A549 (cell line): ENCODE data around the gene THAP7.

Source experiments
- BHLHE40 ChIP-seq: IDR thresholded peaks from 2 replicates; pipeline ENCODE4 v1.6.1; 2012; ENCODE audit warnings: low read depth, low read length, inconsistent platforms
- CEBPB ChIP-seq, 2 experiments: fragments of >200 bp in 1 of 2; sonication (Bioruptor Twin) in 1 of 2; formaldehyde crosslinking in 1 of 2; IDR thresholded peaks; 2 replicates each; pipeline ENCODE4 v1.6.1; 2012 to 2016
- CHD4 ChIP-seq: fragments of 200-600 bp; sonication (generic); IDR thresholded peaks from 2 replicates; pipeline ENCODE4 v1.6.1; 2016; ENCODE audit warnings: antibody characterized with exemption, mild to moderate bottlenecking, borderline replicate concordance
- ESRRA ChIP-seq: fragments of 150-350 bp; IDR thresholded peaks from 2 replicates; pipeline ENCODE4 v1.6.1; 2014; ENCODE audit warnings: mild to moderate bottlenecking, low read length, borderline replicate concordance
- HDAC2 ChIP-seq: fragments of 200-600 bp; sonication (generic); IDR thresholded peaks from 2 replicates; pipeline ENCODE4 v1.6.1; 2016
- JUN ChIP-seq, 2 experiments: fragments of >200 bp; sonication (Bioruptor Twin); formaldehyde crosslinking; IDR thresholded peaks; 2 replicates in 1 of 2; 3 replicates in 1 of 2; pipeline ENCODE4 v1.6.1; 2016 to 2017
- MYC ChIP-seq: IDR thresholded peaks from 2 replicates; pipeline ENCODE4 v1.6.1; 2012; ENCODE audit warnings: mild to moderate bottlenecking, inconsistent platforms, low read length, improper control_type of control experiment, borderline replicate concordance
- NFE2L2 ChIP-seq: fragments of 150-350 bp; conservative IDR thresholded peaks from 2 replicates; pipeline ENCODE4 v1.6.1; 2014; ENCODE audit warnings: low read length
- POLR2A ChIP-seq: IDR thresholded peaks from 2 replicates; pipeline ENCODE4 v1.6.1; 2012; ENCODE audit warnings: mild to moderate bottlenecking, low read length
- RAD21 ChIP-seq, 2 experiments: fragments of >200 bp in 1 of 2; sonication (Bioruptor Twin) in 1 of 2; formaldehyde crosslinking in 1 of 2; IDR thresholded peaks in 1 of 2; conservative IDR thresholded peaks in 1 of 2; 2 replicates in 1 of 2; 3 replicates in 1 of 2; pipeline ENCODE4 v1.6.1; 2012 to 2018; ENCODE audit warnings: inconsistent platforms in 1 of 2
- TP53 ChIP-seq: fragments of 250-450 bp; sonication (Bioruptor Pico); IDR thresholded peaks from 2 replicates; pipeline ENCODE4 v1.5.0; 2021; ENCODE audit warnings: mild to moderate bottlenecking, moderate library complexity
- TF ChIP-seq, protein P1 (sequence below): fragments of >200 bp; sonication (Bioruptor Twin); formaldehyde crosslinking; IDR thresholded peaks from 3 replicates; pipeline ENCODE4 v1.5.1; 2016

DNA sequence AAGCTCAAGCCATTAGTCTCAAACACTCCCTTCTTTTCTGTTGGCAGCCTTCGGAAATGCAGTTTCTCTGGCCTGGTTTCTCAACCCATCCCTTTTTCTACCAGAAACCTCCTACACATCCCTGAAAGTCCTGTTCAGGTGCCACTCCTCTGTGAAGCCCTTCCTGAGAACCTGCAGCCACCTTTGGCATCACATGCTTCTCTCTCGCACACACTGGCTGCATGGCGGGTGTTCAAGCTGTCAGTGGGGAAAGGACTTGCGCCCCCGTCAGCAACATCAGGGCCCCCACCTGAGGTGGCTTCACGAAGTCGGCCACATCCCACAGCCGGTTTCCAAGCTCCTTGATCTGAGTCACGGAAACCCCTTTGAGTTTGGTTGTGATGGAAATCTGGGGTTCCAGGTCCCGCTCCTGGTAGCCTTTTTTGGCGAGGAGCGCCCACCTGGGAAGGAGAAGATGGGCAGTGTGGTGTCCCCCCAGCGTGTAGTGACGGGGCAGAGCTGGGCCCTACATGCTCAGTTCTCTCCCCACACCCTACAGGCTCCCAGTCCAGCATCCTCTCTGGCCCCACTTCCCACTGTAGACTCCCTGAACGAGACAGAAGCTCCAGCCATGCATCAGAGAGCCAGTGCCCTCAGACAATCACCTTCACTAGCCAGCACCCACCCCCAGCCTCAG is 42.1 kb upstream of the THAP7 start:
- TF ChIP-seq POLR2A (no peak), JUN (IDR thresholded peaks at IDR 0.05) (no peak), BHLHE40 (no peak), HDAC2 (no peak), NFE2L2 (no peak), CHD4 (no peak), RAD21 (conservative IDR thresholded peaks at IDR 0.05 in 1 of 2, IDR thresholded peaks at IDR 0.05 in 1 of 2) (no peak), MYC (no peak), ESRRA (no peak), TP53 (no peak), CEBPB (IDR thresholded peaks at IDR 0.05) (no peak)
- TF ChIP-seq, protein P1, sequence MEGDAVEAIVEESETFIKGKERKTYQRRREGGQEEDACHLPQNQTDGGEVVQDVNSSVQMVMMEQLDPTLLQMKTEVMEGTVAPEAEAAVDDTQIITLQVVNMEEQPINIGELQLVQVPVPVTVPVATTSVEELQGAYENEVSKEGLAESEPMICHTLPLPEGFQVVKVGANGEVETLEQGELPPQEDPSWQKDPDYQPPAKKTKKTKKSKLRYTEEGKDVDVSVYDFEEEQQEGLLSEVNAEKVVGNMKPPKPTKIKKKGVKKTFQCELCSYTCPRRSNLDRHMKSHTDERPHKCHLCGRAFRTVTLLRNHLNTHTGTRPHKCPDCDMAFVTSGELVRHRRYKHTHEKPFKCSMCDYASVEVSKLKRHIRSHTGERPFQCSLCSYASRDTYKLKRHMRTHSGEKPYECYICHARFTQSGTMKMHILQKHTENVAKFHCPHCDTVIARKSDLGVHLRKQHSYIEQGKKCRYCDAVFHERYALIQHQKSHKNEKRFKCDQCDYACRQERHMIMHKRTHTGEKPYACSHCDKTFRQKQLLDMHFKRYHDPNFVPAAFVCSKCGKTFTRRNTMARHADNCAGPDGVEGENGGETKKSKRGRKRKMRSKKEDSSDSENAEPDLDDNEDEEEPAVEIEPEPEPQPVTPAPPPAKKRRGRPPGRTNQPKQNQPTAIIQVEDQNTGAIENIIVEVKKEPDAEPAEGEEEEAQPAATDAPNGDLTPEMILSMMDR: no peak
